A549 (cell line): ENCODE measurements around the gene ERH.

Experiments used
- EP300 ChIP-seq, 2 experiments: fragments of >200 bp; sonication (Bioruptor Twin); formaldehyde crosslinking; IDR thresholded peaks; 2 replicates in 1 of 2; 3 replicates in 1 of 2; pipeline ENCODE4 v1.6.1; 2016 to 2017
- ESRRA ChIP-seq: fragments of 150-350 bp; IDR thresholded peaks from 2 replicates; pipeline ENCODE4 v1.6.1; 2014; ENCODE audit warnings: mild to moderate bottlenecking, low read length, borderline replicate concordance
- MAFK ChIP-seq: fragments of 450-650 bp; IDR thresholded peaks from 2 replicates; pipeline ENCODE4 v1.6.1; 2014; ENCODE audit not compliant: partially characterized antibody
- TF ChIP-seq, protein P1 (sequence below): fragments of >200 bp; sonication (Bioruptor Twin); formaldehyde crosslinking; IDR thresholded peaks from 3 replicates; pipeline ENCODE4 v1.5.1; 2016
- TF ChIP-seq, protein P2 (sequence below): fragments of 150-350 bp; IDR thresholded peaks from 2 replicates; pipeline ENCODE4 v1.6.1; 2014; ENCODE audit warnings: low read depth, mild to moderate bottlenecking, low read length

DNA sequence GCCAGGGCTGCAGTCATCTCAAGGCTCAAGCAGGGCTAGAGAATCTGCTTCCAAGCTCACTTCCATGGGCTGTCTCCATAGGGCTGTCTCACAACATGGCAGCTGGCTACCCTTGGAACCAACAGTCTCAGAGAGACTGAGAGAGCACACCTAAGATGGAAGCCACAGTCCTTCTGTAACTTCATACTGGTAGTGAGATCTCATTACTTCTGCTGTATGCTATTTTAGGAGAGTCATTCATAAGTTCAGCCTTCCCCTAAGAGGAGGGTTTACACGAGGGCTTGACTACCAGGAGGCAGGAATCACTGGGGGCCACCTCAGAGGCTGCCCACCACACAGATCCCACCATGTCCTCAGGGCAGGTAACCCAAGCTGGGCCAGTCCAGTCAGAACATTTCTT, 29.7 kb downstream of the ERH start:
- TF ChIP-seq ESRRA (no peak), MAFK (no peak), EP300 (IDR thresholded peaks at IDR 0.05) (no peak)
- TF ChIP-seq, protein P1, sequence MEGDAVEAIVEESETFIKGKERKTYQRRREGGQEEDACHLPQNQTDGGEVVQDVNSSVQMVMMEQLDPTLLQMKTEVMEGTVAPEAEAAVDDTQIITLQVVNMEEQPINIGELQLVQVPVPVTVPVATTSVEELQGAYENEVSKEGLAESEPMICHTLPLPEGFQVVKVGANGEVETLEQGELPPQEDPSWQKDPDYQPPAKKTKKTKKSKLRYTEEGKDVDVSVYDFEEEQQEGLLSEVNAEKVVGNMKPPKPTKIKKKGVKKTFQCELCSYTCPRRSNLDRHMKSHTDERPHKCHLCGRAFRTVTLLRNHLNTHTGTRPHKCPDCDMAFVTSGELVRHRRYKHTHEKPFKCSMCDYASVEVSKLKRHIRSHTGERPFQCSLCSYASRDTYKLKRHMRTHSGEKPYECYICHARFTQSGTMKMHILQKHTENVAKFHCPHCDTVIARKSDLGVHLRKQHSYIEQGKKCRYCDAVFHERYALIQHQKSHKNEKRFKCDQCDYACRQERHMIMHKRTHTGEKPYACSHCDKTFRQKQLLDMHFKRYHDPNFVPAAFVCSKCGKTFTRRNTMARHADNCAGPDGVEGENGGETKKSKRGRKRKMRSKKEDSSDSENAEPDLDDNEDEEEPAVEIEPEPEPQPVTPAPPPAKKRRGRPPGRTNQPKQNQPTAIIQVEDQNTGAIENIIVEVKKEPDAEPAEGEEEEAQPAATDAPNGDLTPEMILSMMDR: no peak
- TF ChIP-seq, protein P2, sequence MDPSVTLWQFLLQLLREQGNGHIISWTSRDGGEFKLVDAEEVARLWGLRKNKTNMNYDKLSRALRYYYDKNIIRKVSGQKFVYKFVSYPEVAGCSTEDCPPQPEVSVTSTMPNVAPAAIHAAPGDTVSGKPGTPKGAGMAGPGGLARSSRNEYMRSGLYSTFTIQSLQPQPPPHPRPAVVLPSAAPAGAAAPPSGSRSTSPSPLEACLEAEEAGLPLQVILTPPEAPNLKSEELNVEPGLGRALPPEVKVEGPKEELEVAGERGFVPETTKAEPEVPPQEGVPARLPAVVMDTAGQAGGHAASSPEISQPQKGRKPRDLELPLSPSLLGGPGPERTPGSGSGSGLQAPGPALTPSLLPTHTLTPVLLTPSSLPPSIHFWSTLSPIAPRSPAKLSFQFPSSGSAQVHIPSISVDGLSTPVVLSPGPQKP: no peak
